ENCODE data around the gene PPP3CA. TPM values are rescaled to one million over a fixed set of nuclear protein-coding genes. Genes with fewer than 3 reads are reported as not detected.

PPP3CA gene
- total RNA-seq, 1 experiment from 2014 or later = 133 TPM

DNA sequence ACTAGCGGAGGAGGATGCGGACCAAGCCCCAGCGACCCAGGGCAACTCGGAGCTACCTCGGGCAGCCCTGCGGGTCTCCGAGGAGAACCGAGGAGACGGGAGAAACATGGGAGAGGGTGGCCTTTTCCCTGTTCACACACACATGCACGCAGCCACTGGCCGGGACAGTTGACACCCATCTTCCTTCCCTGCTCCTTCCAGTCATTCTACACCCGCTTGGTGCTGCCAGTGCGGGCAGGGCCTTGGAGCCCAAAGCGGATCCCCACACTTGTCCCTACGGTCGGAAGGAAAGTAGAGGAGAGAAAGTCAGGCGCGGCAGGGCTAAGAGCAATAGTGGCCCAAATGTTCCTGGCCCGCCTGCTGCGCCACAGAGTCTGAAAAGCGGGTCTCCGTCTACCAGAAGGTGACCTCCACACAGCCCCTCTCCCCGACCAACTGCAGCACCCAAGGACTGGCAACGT, 1.1 kb upstream of the PPP3CA start:
- CTCF ChIA-PET = interaction anchor here (1.0 to 1.6 kb wide), 2 partner anchors 159 to 383 kb away, joined by 5 read pairs; no protein-coding TSS in a partner anchor
- H3K27ac ChIP-seq (ENCODE audit: low read depth, low read length) = peak overlapping the region; percentile 94

DNA sequence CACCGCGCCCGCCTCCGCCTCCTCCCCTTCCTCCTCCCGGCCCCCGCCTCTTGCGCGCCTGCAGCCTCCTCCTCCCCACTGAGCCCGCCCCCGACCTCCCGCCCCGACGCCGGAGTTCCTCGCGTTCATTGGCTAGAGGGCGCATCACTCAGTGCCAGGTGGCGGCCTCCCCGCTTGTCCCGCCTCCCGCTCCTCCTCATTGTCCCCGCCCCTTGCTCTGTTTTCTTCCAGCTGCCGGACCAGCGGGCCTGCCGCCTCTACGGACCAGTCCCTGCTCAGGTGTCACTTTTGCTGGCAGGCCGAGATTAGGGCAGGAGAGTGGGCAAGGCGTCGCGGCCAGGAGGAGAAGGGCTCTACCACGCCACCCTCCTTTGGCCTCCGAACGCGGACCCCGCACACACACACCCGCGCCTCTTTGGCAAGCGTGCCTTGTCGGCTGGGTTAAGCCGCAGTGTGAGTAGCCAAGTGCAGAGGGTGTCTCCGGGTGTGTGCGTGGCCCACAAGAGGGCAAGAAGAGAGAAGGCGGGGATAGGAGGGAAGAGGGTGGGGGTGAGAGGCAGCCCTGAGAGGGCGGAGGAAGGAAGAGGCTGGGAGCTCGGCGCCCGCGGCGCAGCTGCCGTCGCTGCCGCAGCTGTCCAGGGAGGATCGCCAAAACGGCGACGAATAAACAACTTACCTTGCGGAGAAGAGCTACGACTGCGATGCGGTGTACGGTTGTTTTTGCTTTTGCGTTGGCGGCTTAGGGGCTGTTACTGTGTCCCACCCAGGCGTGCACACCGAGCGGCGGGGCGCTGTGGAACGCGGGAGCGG, 436 bp upstream of the PPP3CA start:
- Histone ChIP-seq H3K4me2 (ENCODE audit: low read length) (peak overlapping the region; percentile 94), H3K27ac (ENCODE audit: low read depth, low read length) (peak overlapping the region; percentile 94), H3K27me3 (ENCODE audit: insufficient read depth, low read length) (no peaks in the 10 kb centered on the region), H4K20me1 (ENCODE audit: insufficient read depth) (peaks cover 3% of the 10 kb centered on the region), H3K4me3 (replicated peaks in 1 of 2; ENCODE audit: low read depth in 1 of 2, low read length in 2 of 2) (peak overlapping the region; percentile 76 to 84), H2AFZ (ENCODE audit: low read depth, low read length, poor library complexity, severe bottlenecking) (no peak overlapping the region), H3K36me3 (ENCODE audit: control insufficient read depth in 1 of 2, insufficient read depth in 2 of 2, low read length in 2 of 2) (no peaks in the 10 kb centered on the region; a peak in 1 of 4 replicates), H3K9me3 (ENCODE audit: control insufficient read depth in 1 of 2, insufficient read depth in 1 of 2, low read depth in 1 of 2, low read length in 2 of 2) (no peaks in the 10 kb centered on the region), H3K79me2 (ENCODE audit: insufficient read depth, low read length) (peaks cover 56% of the 10 kb centered on the region), H3K9ac (ENCODE audit: low read length) (peak overlapping the region; percentile 82), H3K4me1 (ENCODE audit: control insufficient read depth in 1 of 2, insufficient read depth in 2 of 2, low read length in 2 of 2) (peaks cover 25 to 39% of the 10 kb centered on the region in 2 experiments), H3K9me2 (ENCODE audit: insufficient read depth) (no peaks in the 10 kb centered on the region)
- RAD21 ChIA-PET (ENCODE audit: low non-redundant PET in 1 of 2, low total read pairs in 2 of 2, uncharacterized antibody in 2 of 2, unreplicated experiment in 2 of 2) = interaction anchor here (0.6 to 0.7 kb wide), 4 partner anchors 72 to 838 kb away, joined by 3 to 7 read pairs (median 6); no protein-coding TSS in a partner anchor
- CTCF ChIA-PET = interaction anchor here (1.0 to 1.6 kb wide), 2 partner anchors 159 to 383 kb away, joined by 5 read pairs; no protein-coding TSS in a partner anchor
- POLR2A ChIA-PET = interaction anchor here (0.6 to 1.4 kb wide), 13 partner anchors 13 to 445 kb away, joined by 3 to 4 read pairs (median 3); no protein-coding TSS in a partner anchor
- TSS peak; percentile 85 for BruUV-seq (replicated peaks)
- intact Hi-C loops (cut with micrococcal nuclease) = loop anchor here (5.0 to 10.0 kb wide), 4 partner anchors 110 to 385 kb away; no protein-coding TSS in a partner anchor
- peak; percentile 92 for DNase-seq (ENCODE audit: low read depth, low spot score)
- peak; percentile 84 for ATAC-seq
- no peak for TF ChIP-seq JUND (IDR thresholded peaks at IDR 0.05)
- no peak for TF ChIP-seq SP1 (IDR thresholded peaks at IDR 0.05; ENCODE audit: low read depth)
- TF ChIP-seq, protein P1, sequence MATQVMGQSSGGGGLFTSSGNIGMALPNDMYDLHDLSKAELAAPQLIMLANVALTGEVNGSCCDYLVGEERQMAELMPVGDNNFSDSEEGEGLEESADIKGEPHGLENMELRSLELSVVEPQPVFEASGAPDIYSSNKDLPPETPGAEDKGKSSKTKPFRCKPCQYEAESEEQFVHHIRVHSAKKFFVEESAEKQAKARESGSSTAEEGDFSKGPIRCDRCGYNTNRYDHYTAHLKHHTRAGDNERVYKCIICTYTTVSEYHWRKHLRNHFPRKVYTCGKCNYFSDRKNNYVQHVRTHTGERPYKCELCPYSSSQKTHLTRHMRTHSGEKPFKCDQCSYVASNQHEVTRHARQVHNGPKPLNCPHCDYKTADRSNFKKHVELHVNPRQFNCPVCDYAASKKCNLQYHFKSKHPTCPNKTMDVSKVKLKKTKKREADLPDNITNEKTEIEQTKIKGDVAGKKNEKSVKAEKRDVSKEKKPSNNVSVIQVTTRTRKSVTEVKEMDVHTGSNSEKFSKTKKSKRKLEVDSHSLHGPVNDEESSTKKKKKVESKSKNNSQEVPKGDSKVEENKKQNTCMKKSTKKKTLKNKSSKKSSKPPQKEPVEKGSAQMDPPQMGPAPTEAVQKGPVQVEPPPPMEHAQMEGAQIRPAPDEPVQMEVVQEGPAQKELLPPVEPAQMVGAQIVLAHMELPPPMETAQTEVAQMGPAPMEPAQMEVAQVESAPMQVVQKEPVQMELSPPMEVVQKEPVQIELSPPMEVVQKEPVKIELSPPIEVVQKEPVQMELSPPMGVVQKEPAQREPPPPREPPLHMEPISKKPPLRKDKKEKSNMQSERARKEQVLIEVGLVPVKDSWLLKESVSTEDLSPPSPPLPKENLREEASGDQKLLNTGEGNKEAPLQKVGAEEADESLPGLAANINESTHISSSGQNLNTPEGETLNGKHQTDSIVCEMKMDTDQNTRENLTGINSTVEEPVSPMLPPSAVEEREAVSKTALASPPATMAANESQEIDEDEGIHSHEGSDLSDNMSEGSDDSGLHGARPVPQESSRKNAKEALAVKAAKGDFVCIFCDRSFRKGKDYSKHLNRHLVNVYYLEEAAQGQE (IDR thresholded peaks at IDR 0.05; ENCODE audit: low read depth) = no peak
- TF ChIP-seq SIN3A (IDR thresholded peaks at IDR 0.05; ENCODE audit: low read depth) = no peak
- TF ChIP-seq FOSL1 (IDR thresholded peaks at IDR 0.05; ENCODE audit: low read depth) = no peak
- TF ChIP-seq ZFX (IDR thresholded peaks at IDR 0.05) = peak; percentile 34; the same call in 1 of the 2 replicates
- peak; percentile 56 for TF ChIP-seq POLR2A (IDR thresholded peaks at IDR 0.05; ENCODE audit: borderline replicate concordance, extremely low read depth, insufficient read depth, insufficient read length)
- no peak for TF ChIP-seq ELF1 (IDR thresholded peaks at IDR 0.05; ENCODE audit: borderline replicate concordance, low read depth)
- peak; percentile 10 for TF ChIP-seq YY1 (IDR thresholded peaks at IDR 0.05; ENCODE audit: extremely low read depth, insufficient replicate concordance, low read depth, low read length)
- TF ChIP-seq TCF7L2 (IDR thresholded peaks at IDR 0.05; ENCODE audit: borderline replicate concordance, extremely low read depth, insufficient read depth, insufficient read length) = peak; percentile 5
- TF ChIP-seq, protein P2, sequence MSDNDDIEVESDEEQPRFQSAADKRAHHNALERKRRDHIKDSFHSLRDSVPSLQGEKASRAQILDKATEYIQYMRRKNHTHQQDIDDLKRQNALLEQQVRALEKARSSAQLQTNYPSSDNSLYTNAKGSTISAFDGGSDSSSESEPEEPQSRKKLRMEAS (IDR thresholded peaks at IDR 0.05) = no peak

More for the DNA sequence above, 1.1 kb upstream of the PPP3CA start:
- BruUV-seq (replicated peaks) = no TSS peak
- ATAC-seq (no peak), DNase-seq (ENCODE audit: low read depth, low spot score) (no peak)
- intact Hi-C loops (cut with micrococcal nuclease) = loop anchor here (5.0 to 10.0 kb wide), 4 partner anchors 111 to 384 kb away; no protein-coding TSS in a partner anchor
- Histone ChIP-seq H3K9me2 (ENCODE audit: insufficient read depth) (no peaks in the 10 kb centered on the region), H3K9ac (ENCODE audit: low read length) (peak overlapping the region; percentile 77), H3K9me3 (ENCODE audit: control insufficient read depth in 1 of 2, insufficient read depth in 1 of 2, low read depth in 1 of 2, low read length in 2 of 2) (no peaks in the 10 kb centered on the region), H3K27me3 (ENCODE audit: insufficient read depth, low read length) (no peaks in the 10 kb centered on the region), H3K4me2 (ENCODE audit: low read length) (peak overlapping the region; percentile 94), H2AFZ (ENCODE audit: low read depth, low read length, poor library complexity, severe bottlenecking) (no peak overlapping the region), H3K36me3 (ENCODE audit: control insufficient read depth in 1 of 2, insufficient read depth in 2 of 2, low read length in 2 of 2) (no peaks in the 10 kb centered on the region; a peak in 1 of 4 replicates), H4K20me1 (ENCODE audit: insufficient read depth) (no peaks in the 10 kb centered on the region; the same call in 1 of the 2 replicates), H3K4me3 (replicated peaks in 1 of 2; ENCODE audit: low read depth in 1 of 2, low read length in 2 of 2) (peak overlapping the region; percentile 71 to 84), H3K4me1 (ENCODE audit: control insufficient read depth in 1 of 2, insufficient read depth in 2 of 2, low read length in 2 of 2) (peaks cover 25 to 39% of the 10 kb centered on the region in 2 experiments), H3K79me2 (ENCODE audit: insufficient read depth, low read length) (peaks cover 50% of the 10 kb centered on the region)
- ChIA-PET RAD21 (ENCODE audit: low non-redundant PET in 1 of 2, low total read pairs in 2 of 2, uncharacterized antibody in 2 of 2, unreplicated experiment in 2 of 2) (no interaction called here), POLR2A (interaction anchor here (0.6 to 1.4 kb wide), 7 partner anchors 22 to 444 kb away, joined by 3 to 4 read pairs (median 3); no protein-coding TSS in a partner anchor)
- peak; percentile 18; the same call in 1 of the 2 replicates for TF ChIP-seq POLR2AphosphoS5 (IDR thresholded peaks at IDR 0.05; ENCODE audit: low read depth, low read length)
- TF ChIP-seq, protein P3, sequence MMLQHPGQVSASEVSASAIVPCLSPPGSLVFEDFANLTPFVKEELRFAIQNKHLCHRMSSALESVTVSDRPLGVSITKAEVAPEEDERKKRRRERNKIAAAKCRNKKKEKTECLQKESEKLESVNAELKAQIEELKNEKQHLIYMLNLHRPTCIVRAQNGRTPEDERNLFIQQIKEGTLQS (IDR thresholded peaks at IDR 0.05) = no peak

Data from HCT116 (cell line).